Measurements from ENCODE around the gene CHST15.

CHST15 gene

GRCh38 chr10:124082555-124082954 lies 10.8 kb downstream of the CHST15 start:
- no peak for DNase-seq (ENCODE audit: low read depth)
- TF ChIP-seq CTCF (conservative IDR thresholded peaks at IDR 0.05; ENCODE audit: low read length) = no peak

GRCh38 chr10:124081547-124082140 lies 11.8 kb downstream of the CHST15 start:
- no peak for DNase-seq (ENCODE audit: low read depth)
- no peak overlapping the region for H3K4me3 ChIP-seq (ENCODE audit: low read length)
- no peak for TF ChIP-seq CTCF (conservative IDR thresholded peaks at IDR 0.05; ENCODE audit: low read length)

More at GRCh38 chr10:124082555-124082954, 10.8 kb downstream of the CHST15 start:
- H3K4me3 ChIP-seq (ENCODE audit: low read length) = no peak overlapping the region

- TF ChIP-seq CTCF (conservative IDR thresholded peaks at IDR 0.05; ENCODE audit: low read length) = no peak
These were observed 13.5 kb downstream of the CHST15 start for GRCh38 chr10:124079864-124080263.

GRCh38 chr10:124078714-124079113 lies 14.7 kb downstream of the CHST15 start:
- no peak for TF ChIP-seq CTCF (conservative IDR thresholded peaks at IDR 0.05; ENCODE audit: low read length)
- no peak overlapping the region for H3K4me3 ChIP-seq (ENCODE audit: low read length)
- DNase-seq (ENCODE audit: low read depth) = no peak

More at GRCh38 chr10:124079864-124080263, 13.5 kb downstream of the CHST15 start:
- no peak for DNase-seq (ENCODE audit: low read depth)
- no peak overlapping the region for H3K4me3 ChIP-seq (ENCODE audit: low read length)

- no peak for TF ChIP-seq CTCF (conservative IDR thresholded peaks at IDR 0.05; ENCODE audit: low read length)
- DNase-seq (ENCODE audit: low read depth) = no peak
- no peak overlapping the region for H3K4me3 ChIP-seq (ENCODE audit: low read length)
These were observed 15.4 kb downstream of the CHST15 start for GRCh38 chr10:124078028-124078427.

- no peak for DNase-seq (ENCODE audit: low read depth)
- no peak for TF ChIP-seq CTCF (conservative IDR thresholded peaks at IDR 0.05; ENCODE audit: low read length)
- H3K4me3 ChIP-seq (ENCODE audit: low read length) = no peak overlapping the region
These were observed 16.0 kb downstream of the CHST15 start for GRCh38 chr10:124077208-124077993.
